Measurements from ENCODE around the gene SOWAHA.

- TF ChIP-seq ZNF384 (IDR thresholded peaks at IDR 0.05) (no peak), L3MBTL2 (conservative IDR thresholded peaks at IDR 0.05) (no peak), LEF1 (IDR thresholded peaks at IDR 0.05; ENCODE audit: borderline replicate concordance) (no peak), FOXK2 (IDR thresholded peaks at IDR 0.05) (no peak)
Observed at GRCh38 chr5:132810605-132811004, 2.5 kb upstream of the SOWAHA start.
